Stimulated activated CD8-positive, alpha-beta memory T cell treated with anti-CD3 and anti-CD28 coated beads, Interleukin-15, amount 100 ng/mL, for 24 hours (primary cell): ENCODE results near the gene REX1BD.
"Not testable (repeated sequence)": the region's sequence is repeated elsewhere in the genome, so short reads cannot be mapped to it uniquely, and the experiment has no call there.

Experiments used
- DNase-seq: peaks from one replicate; pipeline ENCODE4 v3.0.0-alpha.2; 2020; ENCODE audit warnings: low read depth

The REX1BD gene

GRCh38 chr19:18577365-18577914 is 11.2 kb upstream of the REX1BD start:
- no peak for DNase-seq

- no peak for DNase-seq
Observed at GRCh38 chr19:18580311-18580710, 8.3 kb upstream of the REX1BD start.

- DNase-seq = no peak
Observed at GRCh38 chr19:18586306-18586705, 2.3 kb upstream of the REX1BD start.

- no peak for DNase-seq
Observed at GRCh38 chr19:18587561-18587960, 1.0 kb upstream of the REX1BD start.

- no peak for DNase-seq
Observed at GRCh38 chr19:18587962-18588610, 512 bp upstream of the REX1BD start.

GRCh38 chr19:18589380-18590272 is 1.0 kb downstream of the REX1BD start:
- peak; percentile 39 for DNase-seq

GRCh38 chr19:18590273-18591272 is 2.0 kb downstream of the REX1BD start:
- DNase-seq = no peak

GRCh38 chr19:18591735-18592385 is 3.3 kb downstream of the REX1BD start:
- DNase-seq = no peak

- DNase-seq = not testable (repeated sequence)
Observed at GRCh38 chr19:18592732-18593131, 4.1 kb downstream of the REX1BD start.

GRCh38 chr19:18593367-18594095 is 4.9 kb downstream of the REX1BD start:
- no peak for DNase-seq

- peak; percentile 52 for DNase-seq
Observed at GRCh38 chr19:18594096-18594823, 5.7 kb downstream of the REX1BD start.

GRCh38 chr19:18594824-18595373 is 6.3 kb downstream of the REX1BD start:
- no peak for DNase-seq

GRCh38 chr19:18595475-18595874 is 6.9 kb downstream of the REX1BD start:
- no peak for DNase-seq

- DNase-seq = no peak
Observed at GRCh38 chr19:18596752-18597157, 8.2 kb downstream of the REX1BD start.

- no peak for DNase-seq
Observed at GRCh38 chr19:18597809-18598660, 9.4 kb downstream of the REX1BD start.

GRCh38 chr19:18599485-18599884 is 10.9 kb downstream of the REX1BD start:
- DNase-seq = no peak

- DNase-seq = not testable (repeated sequence)
Observed at GRCh38 chr19:18600692-18601397, 12.2 kb downstream of the REX1BD start.

- DNase-seq = no peak
Observed at GRCh38 chr19:18601875-18602274, 13.3 kb downstream of the REX1BD start.
